B cell (primary cell): ENCODE data around the gene ZNF484. TPM values are rescaled to one million over a fixed set of nuclear protein-coding genes. Genes with fewer than 3 reads are reported as not detected.

Source experiments
- ATAC-seq: fragments of 200-7000 bp; cut with Tn5 transposase; one replicate; pipeline ENCODE4 v1.10.0; 2021; ENCODE audit warnings: low read depth, mild to moderate bottlenecking, moderate number of reproducible peaks, moderate library complexity
- CTCF ChIA-PET: fragments of 350-600 bp; sonication (Branson Sonifier 250); formaldehyde crosslinking; loops from one replicate; lab custom pipeline; 2021; ENCODE audit warnings: antibody characterized with exemption, inconsistent platforms; lab: Charles Lee
- POLR2A ChIA-PET: fragments of 350-600 bp; sonication (Branson Sonifier 250); formaldehyde crosslinking; loops from one replicate; lab custom pipeline; 2021; ENCODE audit warnings: antibody characterized with exemption; lab: Charles Lee
- DNase-seq: peaks from one replicate; pipeline ENCODE4 v3.0.0; 2013
- H2AFZ ChIP-seq: 2 replicates; pipeline ENCODE4 v1.6.1; 2012; ENCODE audit warnings: mild to moderate bottlenecking, low read depth, low read length; ENCODE audit not compliant: insufficient read depth, poor library complexity, severe bottlenecking
- H3K27ac ChIP-seq, 2 donors: 1 replicate in 1 of 2; 2 replicates in 1 of 2; pipeline ENCODE4 v1.5.1; 2012 to 2013; ENCODE audit warnings: low read length in 2 of 2, mild to moderate bottlenecking in 2 of 2, moderate library complexity in 1 of 2
- H3K27me3 ChIP-seq, 4 experiments: fragments of 200-600 bp in 1 of 4; sonication (generic) in 1 of 4; replicated peaks in 1 of 4; 1 replicate in 2 of 4; 2 replicates in 2 of 4; pipeline versions ENCODE4 v1.6.1 to v1.7.0; 2013 to 2016; ENCODE audit warnings: low read length in 3 of 4, mild to moderate bottlenecking in 2 of 4, mixed read lengths in 1 of 4, moderate library complexity in 1 of 4; ENCODE audit not compliant: insufficient read depth in 4 of 4, control insufficient read depth in 3 of 4; ENCODE audit errors: control extremely low read depth in 1 of 4
- H3K36me3 ChIP-seq, 2 experiments: replicated peaks in 1 of 2; 1 replicate in 1 of 2; 2 replicates in 1 of 2; pipeline versions ENCODE4 v1.6.1 to v1.7.1; 2013; ENCODE audit warnings: low read length in 1 of 2; ENCODE audit not compliant: insufficient read depth in 2 of 2, control insufficient read depth in 1 of 2; ENCODE audit errors: control extremely low read depth in 1 of 2, extremely low read depth in 1 of 2
- H3K4me1 ChIP-seq, 2 donors: fragments of 200-600 bp in 1 of 2; sonication (generic) in 1 of 2; 1 replicate in 1 of 2; 2 replicates in 1 of 2; pipeline versions ENCODE4 v1.5.1 to v1.6.1; 2013 to 2017; ENCODE audit warnings: low read length in 2 of 2; ENCODE audit not compliant: control insufficient read depth in 2 of 2, insufficient read depth in 2 of 2
- H3K4me2 ChIP-seq: replicated peaks from 2 replicates; pipeline ENCODE3; 2012; ENCODE audit warnings: mild to moderate bottlenecking, low read depth, low read length; ENCODE audit not compliant: poor library complexity, severe bottlenecking
- H3K4me3 ChIP-seq, 5 experiments: fragments of 200-600 bp in 1 of 5; sonication (generic) in 1 of 5; 1 replicate in 3 of 5; 2 replicates in 2 of 5; pipeline versions ENCODE4 v1.5.1 to v1.7.0; 2011 to 2016; ENCODE audit warnings: low read length in 4 of 5, mild to moderate bottlenecking in 4 of 5, low read depth in 2 of 5, control low read depth in 1 of 5, moderate library complexity in 1 of 5; ENCODE audit not compliant: insufficient read depth in 1 of 5; ENCODE audit errors: control extremely low read depth in 1 of 5, extremely low read depth in 1 of 5
- H3K79me2 ChIP-seq: fragments of 200-600 bp; sonication (generic); one replicate; pipeline ENCODE4 v1.6.0; 2016; ENCODE audit warnings: low read length; ENCODE audit not compliant: control insufficient read depth, insufficient read depth
- H3K9ac ChIP-seq: fragments of 200-600 bp; sonication (generic); 2 replicates; pipeline ENCODE4 v1.6.1; 2017; ENCODE audit warnings: mild to moderate bottlenecking, low read length, moderate library complexity
- H3K9me3 ChIP-seq, 3 donors: one replicate each; pipeline versions ENCODE4 v1.6.1 to v1.7.1; 2013; ENCODE audit warnings: low read length in 2 of 3; ENCODE audit not compliant: control insufficient read depth in 2 of 3, insufficient read depth in 1 of 3; ENCODE audit errors: control extremely low read depth in 1 of 3
- H4K20me1 ChIP-seq: 2 replicates; pipeline ENCODE4 v1.6.0; 2012; ENCODE audit warnings: mild to moderate bottlenecking, low read length; ENCODE audit not compliant: insufficient read depth, control insufficient read depth, poor library complexity, severe bottlenecking
- H3K27ac Mint-ChIP-seq: one replicate; pipeline ENCODE4 v1.8.0; 2021; ENCODE audit warnings: mixed read lengths
- H3K27me3 Mint-ChIP-seq: one replicate; pipeline ENCODE4 v1.8.0; 2021; ENCODE audit warnings: mixed read lengths
- H3K4me1 Mint-ChIP-seq: one replicate; pipeline ENCODE4 v1.8.0; 2021; ENCODE audit warnings: mixed read lengths
- H3K4me3 Mint-ChIP-seq: one replicate; pipeline ENCODE4 v1.8.0; 2021; ENCODE audit warnings: mixed read lengths
- H3K9me3 Mint-ChIP-seq: one replicate; pipeline ENCODE4 v1.8.0; 2022; ENCODE audit warnings: mixed read lengths; ENCODE audit not compliant: insufficient read depth
- EZH2 ChIP-seq: IDR thresholded peaks from 2 replicates; pipeline ENCODE4 v1.6.1; 2012; ENCODE audit warnings: borderline replicate concordance, low read depth, mild to moderate bottlenecking, moderate library complexity, low read length; ENCODE audit not compliant: insufficient read depth, poor library complexity, severe bottlenecking
- WGBS: methylation state at CpG from one replicate; pipeline ENCODE4 v1.1.5; 2013; ENCODE audit warnings: missing lambda C conversion rate; ENCODE audit not compliant: insufficient coverage; 5-methylcytosine and 5-hydroxymethylcytosine counted together
- intact Hi-C: fragments of 100-400 bp; cut with micrococcal nuclease; formaldehyde crosslinking; loops from one replicate; pipeline ENCODE4 v1.10.0; 2022
- polyA plus RNA-seq: library from polyadenylated mRNA; depleted of rRNA; stranded (reverse); fragments of >200 nt; gene quantifications from 2 replicates; pipeline ENCODE4 v1.2.3, GENCODE V29; 2012
- total RNA-seq, 2 donors: library from RNA; stranded (reverse); fragments of 120-200 nt in 1 of 2; gene quantifications; 1 replicate in 1 of 2; 2 replicates in 1 of 2; pipeline versions ENCODE4 v1.2.3 to v1.2.4, GENCODE V29; 2013 to 2022
- TF ChIP-seq, protein P1 (sequence below): fragments of 200-600 bp; IDR thresholded peaks from one replicate; pipeline ENCODE4 v1.8.0; 2022; ENCODE audit warnings: antibody characterized with exemption, mild to moderate bottlenecking

ZNF484 gene
- total and polyA plus RNA-seq, 2 donors (not counting 1 experiment from before 2014, with no cell fraction given), result 2.2 to 22.7 TPM

DNA sequence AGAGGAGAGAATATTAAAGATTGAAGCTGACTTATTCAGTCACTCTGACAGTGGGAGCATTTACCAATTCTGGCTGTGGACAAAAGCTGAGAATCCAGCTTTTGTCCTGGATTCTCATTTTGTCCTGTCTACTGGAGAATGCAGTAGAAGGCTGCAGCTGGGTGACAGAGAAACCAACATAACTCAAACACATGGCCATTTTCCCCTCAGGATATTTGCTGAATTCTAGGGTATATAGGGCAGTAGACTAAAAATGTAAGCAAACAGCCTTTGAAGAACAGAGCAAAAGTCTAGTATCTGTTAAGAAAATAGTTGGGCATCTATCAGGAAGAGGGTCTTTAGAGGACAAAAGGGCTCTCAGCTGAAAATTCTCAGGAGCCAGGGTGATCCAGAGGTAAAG, 20.6 kb downstream of the ZNF484 start:
- Histone ChIP-seq H3K9me3 (peaks cover 0 to 4% (median 0%) of the 10 kb centered on the region in 3 donors), H4K20me1 (peaks cover 4% of the 10 kb centered on the region), H2AFZ (no peak overlapping the region), H3K4me1 (no peaks in the 10 kb centered on the region), H3K9ac (no peak overlapping the region), H3K27ac (no peak overlapping the region), H3K79me2 (peaks cover 23% of the 10 kb centered on the region), H3K4me3 (no peak overlapping the region), H3K27me3 (no peaks in the 10 kb centered on the region), H3K36me3 (peaks cover 7 to 59% of the 10 kb centered on the region in 2 experiments), H3K4me2 (no peak overlapping the region)
- ATAC-seq (no peak), DNase-seq (no peak)
- intact Hi-C loops, result no loop called here
- CTCF ChIA-PET, result interaction anchor here (0.5 kb wide), 1 partner anchor 99 kb away, joined by 5 read pairs; no protein-coding TSS in a partner anchor
- Mint-ChIP-seq H3K4me3 (no peak overlapping the region), H3K9me3 (no peaks in the 10 kb centered on the region), H3K4me1 (peaks cover 3% of the 10 kb centered on the region), H3K27me3 (no peaks in the 10 kb centered on the region), H3K27ac (no peak overlapping the region)
- TF ChIP-seq, protein P1, sequence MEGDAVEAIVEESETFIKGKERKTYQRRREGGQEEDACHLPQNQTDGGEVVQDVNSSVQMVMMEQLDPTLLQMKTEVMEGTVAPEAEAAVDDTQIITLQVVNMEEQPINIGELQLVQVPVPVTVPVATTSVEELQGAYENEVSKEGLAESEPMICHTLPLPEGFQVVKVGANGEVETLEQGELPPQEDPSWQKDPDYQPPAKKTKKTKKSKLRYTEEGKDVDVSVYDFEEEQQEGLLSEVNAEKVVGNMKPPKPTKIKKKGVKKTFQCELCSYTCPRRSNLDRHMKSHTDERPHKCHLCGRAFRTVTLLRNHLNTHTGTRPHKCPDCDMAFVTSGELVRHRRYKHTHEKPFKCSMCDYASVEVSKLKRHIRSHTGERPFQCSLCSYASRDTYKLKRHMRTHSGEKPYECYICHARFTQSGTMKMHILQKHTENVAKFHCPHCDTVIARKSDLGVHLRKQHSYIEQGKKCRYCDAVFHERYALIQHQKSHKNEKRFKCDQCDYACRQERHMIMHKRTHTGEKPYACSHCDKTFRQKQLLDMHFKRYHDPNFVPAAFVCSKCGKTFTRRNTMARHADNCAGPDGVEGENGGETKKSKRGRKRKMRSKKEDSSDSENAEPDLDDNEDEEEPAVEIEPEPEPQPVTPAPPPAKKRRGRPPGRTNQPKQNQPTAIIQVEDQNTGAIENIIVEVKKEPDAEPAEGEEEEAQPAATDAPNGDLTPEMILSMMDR, result no peak
- POLR2A ChIA-PET, result no interaction called here

DNA sequence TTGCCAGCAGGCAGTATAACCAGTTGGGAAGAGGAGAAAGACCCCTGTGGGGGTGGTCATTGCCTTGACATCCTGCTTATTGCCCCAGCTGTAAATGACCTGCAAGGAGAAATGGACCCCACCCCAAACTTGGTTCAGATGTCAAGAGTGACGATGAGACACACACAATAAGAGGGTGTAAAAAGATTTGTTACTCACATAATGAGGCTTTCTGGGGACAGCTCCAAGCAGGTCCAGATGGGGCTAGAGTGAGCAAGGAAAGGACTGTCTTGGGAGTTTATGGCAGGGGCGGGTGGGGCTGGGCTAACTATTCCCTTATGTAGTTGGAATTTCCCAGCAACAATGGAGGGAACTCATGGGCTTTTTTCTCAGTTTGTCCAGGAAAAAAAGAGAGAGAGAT, 24.1 kb downstream of the ZNF484 start:
- no peak overlapping the region for H2AFZ ChIP-seq
- TF ChIP-seq EZH2, result no peak
- TF ChIP-seq, protein P1, result no peak
- Mint-ChIP-seq H3K27me3 (no peaks in the 10 kb centered on the region), H3K27ac (no peak overlapping the region), H3K4me3 (no peak overlapping the region), H3K9me3 (peaks cover 7% of the 10 kb centered on the region), H3K4me1 (no peaks in the 10 kb centered on the region)
- intact Hi-C loops, result no loop called here
- no peak overlapping the region for H3K27ac ChIP-seq
- no peak overlapping the region for H3K4me3 ChIP-seq
- CTCF ChIA-PET, result no interaction called here
- 100% methylated on average over 1 of the region's 2 CpGs for WGBS
- POLR2A ChIA-PET, result no interaction called here
- peaks cover 0 to 29% (median 0%) of the 10 kb centered on the region in 3 donors for H3K9me3 ChIP-seq
- peaks cover 9% of the 10 kb centered on the region for H3K79me2 ChIP-seq
- no peak overlapping the region for H3K4me2 ChIP-seq
- no peaks in the 10 kb centered on the region for H3K27me3 ChIP-seq
- no peak for DNase-seq
- no peaks in the 10 kb centered on the region for H4K20me1 ChIP-seq
- peaks cover 10 to 70% of the 10 kb centered on the region in 2 experiments for H3K36me3 ChIP-seq
- H3K4me1 ChIP-seq, result no peaks in the 10 kb centered on the region
- ATAC-seq, result no peak
- no peak overlapping the region for H3K9ac ChIP-seq
